Umbilical cord (tissue), 2 donors: ENCODE results near the gene ZNF213. TPM values are rescaled to one million over a fixed set of nuclear protein-coding genes. Genes with fewer than 3 reads are reported as not detected.

ENCODE experiments used
- DNase-seq: peaks from one replicate; pipeline ENCODE4 v3.0.0-alpha.2; 2015; ENCODE audit warnings: low spot score
- total RNA-seq: library from RNA; depleted of rRNA; stranded (reverse); fragments of >200 nt; gene quantifications from one replicate; pipeline ENCODE4 v1.2.3, GENCODE V29; 2014; ENCODE audit warnings: low replicate concordance; ENCODE audit not compliant: insufficient read depth

The ZNF213 gene
- total RNA-seq, 1 donor from 2014 or later, result 0.96 TPM

DNA sequence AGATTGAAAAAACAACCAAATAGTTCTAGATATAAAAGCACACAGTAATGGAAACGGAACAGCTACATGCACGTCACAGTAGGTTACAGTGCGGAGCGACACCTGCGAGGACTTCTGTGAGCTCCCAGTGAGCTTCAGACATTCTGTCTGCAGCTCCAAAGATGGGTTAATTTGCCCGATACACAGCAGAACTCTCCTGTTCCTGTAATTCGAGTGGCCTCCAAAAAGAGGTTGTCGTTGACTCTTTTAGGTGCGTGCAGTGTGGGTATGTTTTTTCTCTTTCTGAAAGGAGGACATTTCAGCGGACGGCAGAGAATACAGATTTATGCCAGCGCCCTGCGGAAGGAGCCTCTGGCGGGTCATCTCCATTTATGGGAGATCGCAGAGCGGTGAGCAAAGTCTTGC lies 56.1 kb downstream of the ZNF213 start:
- no peak for DNase-seq

Other genes starting within 250 kb of the ZNF213 start
- 30.8 TPM for gene FLYWCH1, start 223.1 kb upstream of the ZNF213 start, total RNA-seq
- 0.48 TPM for gene KREMEN2, start 170.8 kb upstream of the ZNF213 start, total RNA-seq
- 5.8 TPM for gene PAQR4, start 165.7 kb upstream of the ZNF213 start, total RNA-seq
- gene PKMYT1, start 154.6 kb upstream of the ZNF213 start, total RNA-seq, result 6.0 TPM
- not detected for gene CLDN9, start 122.1 kb upstream of the ZNF213 start, total RNA-seq
- gene CLDN6, start 116.8 kb upstream of the ZNF213 start, total RNA-seq, result 0.72 TPM
- gene TNFRSF12A, start 114.7 kb upstream of the ZNF213 start, total RNA-seq, result 150 TPM
- gene HCFC1R1, start 111.1 kb upstream of the ZNF213 start, total RNA-seq, result 3.1 TPM
- 29.4 TPM for gene THOC6, start 111.0 kb upstream of the ZNF213 start, total RNA-seq
- gene BICDL2, start 98.1 kb upstream of the ZNF213 start, total RNA-seq, result 2.2 TPM
- gene MMP25, start 88.5 kb upstream of the ZNF213 start, total RNA-seq, result 0.24 TPM
- 13.2 TPM for gene IL32, start 69.4 kb upstream of the ZNF213 start, total RNA-seq
- not detected for gene ZSCAN10, start 35.7 kb upstream of the ZNF213 start, total RNA-seq
- gene ZNF205, start 22.4 kb upstream of the ZNF213 start, total RNA-seq, result 8.9 TPM
- gene OR1F1, start 53.2 kb downstream of the ZNF213 start, total RNA-seq, result 0.96 TPM
- 13.5 TPM for gene ZNF200, start 100.1 kb downstream of the ZNF213 start, total RNA-seq
- 6.7 TPM for gene MEFV, start 121.6 kb downstream of the ZNF213 start, total RNA-seq
- gene ZNF263, start 148.5 kb downstream of the ZNF213 start, total RNA-seq, result 53.7 TPM
- 20.5 TPM for gene TIGD7, start 170.4 kb downstream of the ZNF213 start, total RNA-seq
- gene ZNF75A, start 170.5 kb downstream of the ZNF213 start, total RNA-seq, result 28.4 TPM
- 3.6 TPM for gene OR2C1, start 220.9 kb downstream of the ZNF213 start, total RNA-seq